ENCODE data around the gene PADI1. TPM values are rescaled to one million over a fixed set of nuclear protein-coding genes. Genes with fewer than 3 reads are reported as not detected.

PADI1 gene
- total RNA-seq, 1 experiment from 2014 or later = 0.24 TPM

GRCh38 chr1:17270891-17271765 lies 66.2 kb downstream of the PADI1 start:
- no peak overlapping the region for H3K18ac ChIP-seq (ENCODE audit: insufficient read length, low read depth, low read length)
- TF ChIP-seq CTCF (conservative IDR thresholded peaks at IDR 0.05) = no peak
- Mint-ChIP-seq H3K27me3 (ENCODE audit: low read depth) (no peaks in the 10 kb centered on the region; the same call in 1 of the 2 replicates), H3K9me3 (no peaks in the 10 kb centered on the region), H3K4me1 (no peaks in the 10 kb centered on the region), H3K4me3 (no peak overlapping the region; a peak in 1 of 5 replicates), H3K27ac (peak overlapping the region in 1 of 3 experiments; percentile 80; a peak in 1 of 7 replicates), H3K36me3 (ENCODE audit: insufficient read depth in 1 of 3, low read depth in 3 of 3) (no peaks in the 10 kb centered on the region)
- H3K9me3 ChIP-seq (ENCODE audit: control insufficient read depth, low read depth, low read length) = no peaks in the 10 kb centered on the region
- H2BK20ac ChIP-seq (ENCODE audit: low read depth, low read length, poor library complexity, severe bottlenecking) = no peak overlapping the region
- H2BK5ac ChIP-seq (ENCODE audit: insufficient read length, low read length) = no peak overlapping the region
- H2BK12ac ChIP-seq (ENCODE audit: insufficient read length, low read depth, low read length) = no peak overlapping the region
- no CpG with 5 or more reads among the region's 23 CpGs for WGBS (ENCODE audit: extremely low coverage, insufficient read length, low lambda C conversion rate)
- H3K4ac ChIP-seq (ENCODE audit: low read depth, low read length) = no peak overlapping the region
- no peak for DNase-seq
- no peaks in the 10 kb centered on the region for H3K27me3 ChIP-seq (ENCODE audit: insufficient read depth, low read length)
- no peak overlapping the region for H3K23ac ChIP-seq (ENCODE audit: insufficient read length, low read depth, low read length)
- no peaks in the 10 kb centered on the region for H4K20me1 ChIP-seq (ENCODE audit: control insufficient read depth, insufficient read depth, insufficient read length)
- no peak overlapping the region for H4K91ac ChIP-seq (ENCODE audit: insufficient read length, low read depth, low read length)
- H3K9ac ChIP-seq (ENCODE audit: extremely low read depth, insufficient read length, low read length) = no peak overlapping the region
- no peak overlapping the region for H2BK120ac ChIP-seq (ENCODE audit: low read depth, low read length, poor library complexity, severe bottlenecking)
- no peak overlapping the region for H2AFZ ChIP-seq (ENCODE audit: low read length)
- H3K14ac ChIP-seq (ENCODE audit: insufficient read depth, low read length) = no peak overlapping the region
- no peaks in the 10 kb centered on the region for H3K79me2 ChIP-seq (ENCODE audit: insufficient read depth, low read length)
- H2AK5ac ChIP-seq (ENCODE audit: insufficient read length, low read length) = no peak overlapping the region
- no peak overlapping the region for H3K4me2 ChIP-seq (ENCODE audit: insufficient read depth, insufficient read length, low read length)
- no peaks in the 10 kb centered on the region for H3K23me2 ChIP-seq (ENCODE audit: insufficient read length, low read depth, low read length, poor library complexity, severe bottlenecking)
- H3K4me1 ChIP-seq (ENCODE audit: insufficient read depth, low read length) = no peaks in the 10 kb centered on the region
- no peak overlapping the region for H3K27ac ChIP-seq (ENCODE audit: insufficient read length, low read depth, low read length)
- no peak overlapping the region for H4K8ac ChIP-seq (replicated peaks; ENCODE audit: insufficient read length, low read depth, low read length)
- no peak overlapping the region for H4K5ac ChIP-seq (ENCODE audit: insufficient read length, low read depth, low read length)
- H3K56ac ChIP-seq (ENCODE audit: insufficient read length, low read depth, low read length) = no peak overlapping the region
- H3K79me1 ChIP-seq (ENCODE audit: insufficient read depth, low read depth, low read length, poor library complexity, severe bottlenecking) = no peaks in the 10 kb centered on the region
- no peak overlapping the region for H3T11ph ChIP-seq (ENCODE audit: low read length)
- H2BK15ac ChIP-seq (ENCODE audit: low read depth, low read length) = no peak overlapping the region

All from H9 (cell line).